GM18873 (cell line): ENCODE measurements around the gene DYNC1LI2.

Source experiments
- ATAC-seq: cut with Tn5 transposase; IDR thresholded peaks from one replicate; pipeline ENCODE4 v1.9.1; 2021; ENCODE audit warnings: mild to moderate bottlenecking, moderate library complexity, moderate number of reproducible peaks; ENCODE audit not compliant: unreplicated experiment, low FRiP score

DYNC1LI2 gene

DNA sequence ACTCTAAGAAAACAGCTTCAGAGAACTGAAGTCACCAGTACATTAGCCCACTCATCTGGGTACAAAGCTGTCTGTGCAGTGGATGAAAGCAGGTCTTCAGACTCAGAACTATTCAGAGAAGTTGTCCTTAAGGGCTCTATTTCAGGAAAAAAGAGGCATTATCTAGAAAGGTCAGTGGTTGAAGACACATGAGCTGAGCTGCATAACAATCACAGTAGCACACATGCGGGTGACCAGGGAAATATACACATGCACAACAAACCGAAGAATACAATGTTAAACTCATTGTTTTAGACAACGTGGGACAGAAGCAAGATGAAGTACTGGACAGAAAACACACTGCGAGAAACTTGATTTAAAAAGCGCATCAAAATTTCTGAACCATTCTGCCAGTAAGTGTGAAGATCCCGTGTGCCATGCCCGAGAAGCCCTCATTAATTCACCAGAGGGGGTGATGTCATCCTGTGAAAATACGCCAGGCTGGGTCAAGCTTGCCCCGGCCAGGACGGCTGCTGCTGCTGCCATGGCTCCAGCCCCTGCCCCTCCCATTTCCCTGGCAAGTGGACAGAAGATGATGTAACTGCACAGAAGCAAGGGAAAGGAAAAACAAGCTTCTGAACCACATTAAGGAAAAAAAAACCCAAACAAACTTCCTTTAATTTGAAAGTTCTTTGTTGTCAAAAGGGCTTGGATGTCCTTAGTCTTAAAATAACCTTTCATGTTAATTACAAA, 10.1 kb downstream of the DYNC1LI2 start:
- ATAC-seq: no peak

GRCh38 chr16:66740533-66740932, 10.9 kb downstream of the DYNC1LI2 start:
- no peak for ATAC-seq

GRCh38 chr16:66740010-66740409, 11.4 kb downstream of the DYNC1LI2 start:
- ATAC-seq: no peak

- ATAC-seq: no peak
These were observed 15.5 kb downstream of the DYNC1LI2 start for GRCh38 chr16:66735891-66736290.

- no peak for ATAC-seq
These were observed 20.3 kb downstream of the DYNC1LI2 start for GRCh38 chr16:66731101-66731500.

- no peak for ATAC-seq
These were observed 22.6 kb downstream of the DYNC1LI2 start for GRCh38 chr16:66728804-66729203.

GRCh38 chr16:66728117-66728787, 23.2 kb downstream of the DYNC1LI2 start:
- no peak for ATAC-seq

GRCh38 chr16:66720766-66721165, 30.6 kb downstream of the DYNC1LI2 start:
- ATAC-seq: no peak

DNA sequence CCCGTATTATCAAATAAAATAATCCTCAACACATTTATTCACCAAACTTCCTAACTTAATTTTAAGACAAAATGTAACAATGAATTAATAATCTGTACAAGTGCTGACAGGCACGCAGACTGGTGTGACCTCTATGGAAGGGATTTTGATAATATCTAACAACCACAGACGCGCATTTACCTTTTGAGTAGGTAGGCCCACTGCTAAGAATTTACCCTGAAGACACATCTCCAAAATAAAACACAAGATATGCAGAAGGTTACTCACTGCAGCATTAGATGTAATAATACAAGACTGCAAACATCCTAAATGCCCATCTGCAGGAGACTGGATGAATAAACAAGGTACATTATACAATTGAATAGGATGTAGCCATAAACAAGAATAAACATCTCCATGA, 32.2 kb downstream of the DYNC1LI2 start:
- ATAC-seq: no peak

DNA sequence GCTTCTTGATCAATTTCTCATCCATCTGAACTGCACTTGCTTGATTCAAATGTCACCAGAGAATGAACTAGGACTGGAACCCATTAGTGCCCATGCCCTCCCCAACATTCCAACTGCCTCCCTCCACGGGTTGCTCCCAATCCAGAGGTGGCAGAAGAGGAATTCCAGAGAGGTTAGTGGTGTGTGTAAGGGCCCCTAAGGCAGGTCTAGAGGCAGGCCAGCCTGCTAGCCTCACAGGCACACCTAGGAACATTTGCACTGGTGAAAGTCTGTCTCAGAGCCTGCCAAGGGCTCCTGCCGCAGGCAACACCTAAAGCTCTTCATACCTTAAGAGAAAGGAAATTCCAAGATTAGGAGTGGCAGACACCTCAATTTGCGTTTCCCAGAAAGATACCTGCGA, 33.6 kb downstream of the DYNC1LI2 start:
- ATAC-seq: no peak

DNA sequence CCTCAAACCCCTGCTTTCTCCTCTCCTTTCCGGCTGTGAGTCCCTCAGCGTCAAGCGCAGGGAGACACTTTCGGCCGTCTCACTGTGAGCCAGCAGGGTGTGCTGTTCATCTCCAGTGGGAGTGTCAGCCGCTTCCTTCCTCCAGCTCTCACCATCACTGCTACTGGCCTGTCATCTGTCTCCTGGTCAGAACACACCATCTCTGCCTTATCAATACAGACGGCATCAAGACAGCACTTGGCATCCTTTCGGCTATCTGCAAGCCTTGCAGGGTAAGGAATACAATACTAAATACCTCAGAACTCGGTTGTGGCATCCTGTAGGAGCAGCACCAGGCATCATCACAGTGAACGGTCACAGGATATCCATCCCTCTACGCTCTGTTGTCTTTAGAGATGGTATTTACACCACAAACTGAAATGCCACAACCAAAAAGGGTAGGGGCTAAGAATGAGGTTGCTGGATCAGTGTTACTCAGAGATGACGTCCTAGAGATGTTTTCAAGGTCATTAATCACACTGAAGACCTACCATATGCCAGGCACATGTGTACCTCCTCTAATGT, 34.2 kb downstream of the DYNC1LI2 start:
- no peak for ATAC-seq

GRCh38 chr16:66714654-66715307, 36.6 kb downstream of the DYNC1LI2 start:
- ATAC-seq: no peak

DNA sequence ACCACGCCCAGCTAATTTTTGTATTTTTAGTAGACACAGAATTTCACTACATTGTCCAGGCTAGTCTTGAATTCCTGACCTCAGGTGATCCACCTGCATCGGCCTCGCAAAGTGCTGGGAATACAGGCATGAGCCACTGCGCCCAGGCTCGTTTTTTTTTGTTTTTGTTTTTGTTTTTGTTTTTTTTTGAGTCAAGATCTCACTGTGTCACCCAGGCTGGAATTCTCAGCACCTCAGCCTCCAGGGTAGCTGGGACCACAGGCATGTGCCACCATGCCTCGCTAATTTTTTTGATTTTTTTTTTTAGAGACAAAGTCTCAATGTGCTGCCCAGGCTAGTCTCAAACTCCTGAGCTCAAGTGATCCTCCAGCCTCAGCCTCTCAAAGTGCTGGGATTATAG, 37.3 kb downstream of the DYNC1LI2 start:
- ATAC-seq: no peak

DNA sequence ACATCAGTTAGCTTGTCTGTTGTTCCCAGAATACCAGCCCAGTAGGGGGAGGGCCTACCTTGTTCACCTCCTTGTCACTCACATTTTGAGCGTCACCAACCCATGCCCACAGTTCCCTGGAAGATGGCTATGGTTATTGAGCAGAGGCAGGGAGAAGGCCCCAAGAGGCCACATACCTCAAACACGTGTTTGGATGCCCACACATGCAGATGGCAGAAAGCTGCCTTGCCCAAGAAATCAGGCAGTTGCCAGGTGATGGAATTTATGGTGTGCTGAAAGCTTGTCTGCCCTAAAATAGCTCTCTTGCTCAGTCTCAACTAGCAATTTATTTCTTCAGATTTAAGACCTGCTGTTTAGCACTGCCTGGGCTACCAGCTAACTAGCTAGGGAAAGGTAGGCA, 38.3 kb downstream of the DYNC1LI2 start:
- ATAC-seq: no peak

DNA sequence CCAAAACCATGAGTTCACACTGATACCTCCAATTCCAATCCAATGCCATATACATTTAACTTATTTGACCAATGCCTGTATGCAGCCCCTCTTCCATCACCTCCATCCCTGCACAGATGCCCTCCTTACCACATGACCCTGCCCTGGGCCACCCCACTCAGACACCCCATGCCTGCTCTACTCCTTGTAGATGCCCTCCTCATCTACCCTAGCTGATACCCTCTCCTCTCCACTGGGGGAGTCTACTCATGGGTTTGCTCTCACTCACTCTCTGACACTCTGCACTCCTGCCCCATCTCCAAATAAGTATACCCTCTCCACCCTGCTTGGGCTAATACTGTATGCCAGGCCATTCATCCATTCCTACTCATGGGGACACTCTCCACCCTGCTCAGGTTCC, 38.9 kb downstream of the DYNC1LI2 start:
- no peak for ATAC-seq

GRCh38 chr16:66711581-66711980, 39.8 kb downstream of the DYNC1LI2 start:
- ATAC-seq: no peak

- ATAC-seq: no peak
These were observed 44.9 kb downstream of the DYNC1LI2 start for GRCh38 chr16:66706506-66706880.

GRCh38 chr16:66705790-66706505, 45.5 kb downstream of the DYNC1LI2 start:
- no peak for ATAC-seq

GRCh38 chr16:66703406-66704215, 47.8 kb downstream of the DYNC1LI2 start:
- ATAC-seq: no peak

- ATAC-seq: no peak
These were observed 49.9 kb downstream of the DYNC1LI2 start for GRCh38 chr16:66701516-66701915.
